ENCODE results near the gene NTN1.
"Not testable (repeated sequence)": the region's sequence is repeated elsewhere in the genome, so short reads cannot be mapped to it uniquely, and the experiment has no call there.

NTN1 gene

DNA sequence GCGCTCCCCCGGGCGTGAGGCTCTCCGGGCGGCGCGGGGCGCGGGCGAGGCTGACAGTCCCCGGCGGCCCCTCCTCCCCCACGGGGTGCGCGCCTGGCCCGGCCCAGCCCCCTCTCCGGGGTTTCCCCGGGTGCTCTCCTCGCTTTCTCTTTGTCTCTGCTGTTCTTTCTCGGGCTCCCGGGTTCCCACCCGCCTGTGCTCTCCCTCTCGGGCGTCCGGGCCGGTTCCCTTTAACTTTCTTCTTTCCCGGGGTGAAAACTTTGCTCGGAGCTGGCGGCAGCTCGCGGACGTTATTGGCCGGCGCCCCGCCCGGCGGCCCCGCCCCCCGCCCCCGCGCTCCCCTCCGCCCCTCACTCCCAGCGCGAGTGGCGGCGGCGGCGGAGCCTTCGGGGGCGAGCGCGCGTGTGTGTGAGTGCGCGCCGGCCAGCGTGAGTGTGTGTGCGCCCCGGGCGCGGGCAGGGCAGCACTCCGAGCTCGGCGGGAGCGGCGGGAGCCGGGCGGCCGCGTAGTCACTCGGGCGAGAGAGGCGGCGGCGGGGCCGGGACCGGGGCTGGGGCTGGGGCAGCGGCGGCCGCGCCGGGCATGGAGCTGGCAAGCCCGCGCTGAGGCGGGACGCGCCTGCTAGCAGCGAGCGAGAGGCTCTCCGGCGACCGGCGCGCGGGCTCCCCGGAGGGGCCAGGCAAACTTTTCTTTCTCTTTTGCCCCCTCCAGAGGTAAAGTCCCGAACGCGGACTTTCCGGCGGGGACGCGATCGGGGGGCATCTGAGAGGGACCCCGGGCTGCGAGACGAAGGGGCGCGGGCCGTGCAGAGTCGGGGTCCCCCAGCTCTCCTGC is at the start of gene NTN1:
Gene NTN1, plus strand, starts transcription at position 353 of the 834 bp plus-strand sequence. CDS start 864 bp downstream, outside the sequence.
- H3K4me3 ChIP-seq (ENCODE audit: low read depth, low read length), result peak within 1 kb of the TSS; percentile 58
- TF ChIP-seq, protein P1, sequence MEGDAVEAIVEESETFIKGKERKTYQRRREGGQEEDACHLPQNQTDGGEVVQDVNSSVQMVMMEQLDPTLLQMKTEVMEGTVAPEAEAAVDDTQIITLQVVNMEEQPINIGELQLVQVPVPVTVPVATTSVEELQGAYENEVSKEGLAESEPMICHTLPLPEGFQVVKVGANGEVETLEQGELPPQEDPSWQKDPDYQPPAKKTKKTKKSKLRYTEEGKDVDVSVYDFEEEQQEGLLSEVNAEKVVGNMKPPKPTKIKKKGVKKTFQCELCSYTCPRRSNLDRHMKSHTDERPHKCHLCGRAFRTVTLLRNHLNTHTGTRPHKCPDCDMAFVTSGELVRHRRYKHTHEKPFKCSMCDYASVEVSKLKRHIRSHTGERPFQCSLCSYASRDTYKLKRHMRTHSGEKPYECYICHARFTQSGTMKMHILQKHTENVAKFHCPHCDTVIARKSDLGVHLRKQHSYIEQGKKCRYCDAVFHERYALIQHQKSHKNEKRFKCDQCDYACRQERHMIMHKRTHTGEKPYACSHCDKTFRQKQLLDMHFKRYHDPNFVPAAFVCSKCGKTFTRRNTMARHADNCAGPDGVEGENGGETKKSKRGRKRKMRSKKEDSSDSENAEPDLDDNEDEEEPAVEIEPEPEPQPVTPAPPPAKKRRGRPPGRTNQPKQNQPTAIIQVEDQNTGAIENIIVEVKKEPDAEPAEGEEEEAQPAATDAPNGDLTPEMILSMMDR (IDR thresholded peaks at IDR 0.05; ENCODE audit: borderline replicate concordance, insufficient read depth, low read depth, low read length), result no peak

GRCh38 chr17:8975091-8975725 is 46.1 kb upstream of the NTN1 start:
- H3K4me3 ChIP-seq (ENCODE audit: low read depth, low read length), result no peak overlapping the region
- TF ChIP-seq, protein P1 (IDR thresholded peaks at IDR 0.05; ENCODE audit: borderline replicate concordance, insufficient read depth, low read depth, low read length), result no peak

DNA sequence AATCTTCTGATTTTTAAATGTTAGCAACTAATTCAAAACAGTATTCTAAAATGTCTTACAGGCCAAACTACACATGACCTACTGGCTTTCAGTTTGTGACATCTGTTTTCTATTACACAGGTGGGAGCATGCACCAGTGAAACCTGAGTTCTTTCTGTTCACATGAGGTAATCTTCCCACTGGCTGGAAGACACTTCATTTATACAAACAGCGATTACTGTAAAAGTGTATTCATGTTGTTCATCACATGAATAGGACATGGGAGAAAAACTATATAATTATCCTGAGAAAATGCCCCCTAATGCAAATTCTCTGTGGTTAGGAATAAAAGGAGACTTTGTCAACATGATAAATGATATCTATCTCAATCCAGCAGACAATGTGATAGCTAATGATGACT is 44.7 kb upstream of the NTN1 start:
- no peak overlapping the region for H3K4me3 ChIP-seq (ENCODE audit: low read depth, low read length)
- TF ChIP-seq, protein P1 (IDR thresholded peaks at IDR 0.05; ENCODE audit: borderline replicate concordance, insufficient read depth, low read depth, low read length), result no peak

GRCh38 chr17:8979715-8980114 is 41.6 kb upstream of the NTN1 start:
- H3K4me3 ChIP-seq (ENCODE audit: low read depth, low read length), result no peak overlapping the region
- TF ChIP-seq, protein P1 (IDR thresholded peaks at IDR 0.05; ENCODE audit: borderline replicate concordance, insufficient read depth, low read depth, low read length), result no peak

DNA sequence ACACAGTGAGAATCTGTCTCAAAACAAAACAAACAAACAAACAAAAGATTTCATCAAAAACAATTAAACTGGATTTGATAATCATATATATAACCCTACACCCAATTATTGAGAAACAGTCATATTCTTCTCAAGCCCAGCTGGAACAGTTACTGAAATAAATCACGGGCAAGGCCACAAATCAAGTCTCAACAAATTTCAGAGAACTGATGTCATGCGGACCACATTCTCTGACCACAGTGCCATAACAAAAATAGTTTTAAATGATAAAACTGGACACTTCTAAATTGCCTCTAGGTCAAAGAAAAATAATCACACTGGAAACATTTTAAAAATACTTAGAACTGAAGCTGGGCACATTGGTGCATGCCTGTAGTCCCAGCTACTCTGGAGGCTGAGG is 39.9 kb upstream of the NTN1 start:
- H3K4me3 ChIP-seq (ENCODE audit: low read depth, low read length), result no peak overlapping the region

DNA sequence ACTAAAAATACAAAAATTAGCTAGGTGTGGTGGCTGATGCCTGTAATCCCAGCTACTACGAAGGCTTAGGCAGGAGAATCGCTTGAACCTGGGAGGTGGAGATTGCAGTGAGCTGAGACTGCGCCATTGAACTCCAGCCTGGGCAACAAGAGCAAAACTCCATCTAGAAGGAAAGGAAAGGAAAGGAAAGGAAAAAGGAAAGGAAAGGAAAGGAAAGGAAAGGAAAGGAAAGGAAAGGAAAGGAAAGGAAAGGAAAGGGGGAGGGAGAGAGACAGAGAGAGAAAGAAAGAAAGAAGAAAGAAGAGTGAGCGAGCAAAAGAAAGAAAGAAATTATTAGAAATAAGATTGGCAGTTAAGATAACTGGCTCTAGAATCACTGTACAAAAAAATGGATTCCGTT is 37.1 kb upstream of the NTN1 start:
- not testable (repeated sequence) for H3K4me3 ChIP-seq (ENCODE audit: low read depth, low read length)

More for the DNA sequence above, 39.9 kb upstream of the NTN1 start:
- TF ChIP-seq, protein P1 (IDR thresholded peaks at IDR 0.05; ENCODE audit: borderline replicate concordance, insufficient read depth, low read depth, low read length), result no peak

DNA sequence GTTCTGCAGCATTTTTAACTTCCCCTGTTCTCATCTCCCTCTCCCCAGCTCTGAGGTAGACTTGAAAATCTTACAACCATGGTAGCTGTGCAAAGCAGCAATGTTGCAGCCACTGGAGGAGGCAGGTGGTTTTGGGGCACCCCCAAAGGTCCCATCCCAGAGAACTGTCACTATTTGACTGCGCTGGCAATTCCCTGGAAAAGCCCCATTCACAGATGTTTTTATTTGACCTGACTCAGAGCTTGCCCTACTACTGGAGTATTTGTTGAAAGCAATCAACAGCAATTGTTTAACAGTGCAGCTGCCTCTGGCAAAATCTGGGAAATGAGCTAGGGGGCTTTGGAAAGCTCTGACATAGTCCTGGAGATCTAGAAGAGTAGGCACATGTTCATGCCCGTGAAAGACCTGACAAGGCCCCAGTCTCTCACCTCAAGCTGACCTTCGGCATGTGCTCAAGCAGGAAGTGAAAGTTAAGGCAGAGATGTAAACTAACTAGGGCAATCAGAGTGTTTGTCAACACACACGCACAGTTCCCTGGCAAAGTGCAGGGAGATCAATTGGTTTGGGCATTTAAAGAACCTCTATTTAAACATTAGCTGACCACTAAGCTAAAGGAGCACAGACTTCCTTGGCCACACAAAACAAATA is 36.1 kb upstream of the NTN1 start:
- no peak overlapping the region for H3K4me3 ChIP-seq (ENCODE audit: low read depth, low read length)
- TF ChIP-seq, protein P1 (IDR thresholded peaks at IDR 0.05; ENCODE audit: borderline replicate concordance, insufficient read depth, low read depth, low read length), result no peak

Measured in GM12875 (cell line).